ENCODE results near the gene TMTC3. TPM values are rescaled to one million over a fixed set of nuclear protein-coding genes. Genes with fewer than 3 reads are reported as not detected.

TMTC3 gene
- total and polyA plus RNA-seq, 2 donors (not counting 3 experiments of a cell fraction or from before 2014, with no cell fraction given) = 7.8 to 36.5 TPM

DNA sequence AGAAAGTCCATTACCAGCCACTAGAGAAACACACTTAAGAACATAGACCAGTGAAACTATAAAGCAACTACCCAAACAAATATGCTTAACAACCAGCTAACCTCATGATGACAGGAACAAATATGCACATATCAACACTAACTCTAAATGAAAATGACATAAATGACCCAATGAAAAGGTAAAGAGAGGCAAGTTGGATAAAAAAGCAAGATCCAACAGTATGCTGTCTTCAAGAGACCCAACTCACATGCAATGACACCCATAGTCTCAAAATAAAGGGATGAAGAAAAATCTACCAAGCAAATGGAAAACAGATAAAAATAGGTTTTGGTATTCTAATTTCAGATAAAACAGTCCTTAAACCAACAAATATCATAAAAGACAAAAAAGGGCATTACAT lies 77.8 kb downstream of the TMTC3 start:
- DNase-seq (ENCODE audit: low read depth, low spot score) (no peak), FAIRE-seq (no peak)
- TF ChIP-seq POLR2A (IDR thresholded peaks at IDR 0.05; ENCODE audit: low read depth, low read length) = no peak
- TF ChIP-seq, protein P1, sequence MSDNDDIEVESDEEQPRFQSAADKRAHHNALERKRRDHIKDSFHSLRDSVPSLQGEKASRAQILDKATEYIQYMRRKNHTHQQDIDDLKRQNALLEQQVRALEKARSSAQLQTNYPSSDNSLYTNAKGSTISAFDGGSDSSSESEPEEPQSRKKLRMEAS (IDR thresholded peaks at IDR 0.05; ENCODE audit: insufficient read depth, insufficient read length) = no peak
- no peak for TF ChIP-seq MYC (IDR thresholded peaks at IDR 0.05; ENCODE audit: low read depth, low read length)
- TF ChIP-seq FOS (IDR thresholded peaks at IDR 0.05; ENCODE audit: borderline replicate concordance, insufficient read depth, low read length) = no peak
- no peak for TF ChIP-seq GATA2 (IDR thresholded peaks at IDR 0.05; ENCODE audit: insufficient read depth, insufficient read length, low read depth, low read length)
- no peak for TF ChIP-seq POLR2AphosphoS5 (IDR thresholded peaks at IDR 0.05; ENCODE audit: insufficient read depth, low read depth, low read length)
- TF ChIP-seq, protein P2, sequence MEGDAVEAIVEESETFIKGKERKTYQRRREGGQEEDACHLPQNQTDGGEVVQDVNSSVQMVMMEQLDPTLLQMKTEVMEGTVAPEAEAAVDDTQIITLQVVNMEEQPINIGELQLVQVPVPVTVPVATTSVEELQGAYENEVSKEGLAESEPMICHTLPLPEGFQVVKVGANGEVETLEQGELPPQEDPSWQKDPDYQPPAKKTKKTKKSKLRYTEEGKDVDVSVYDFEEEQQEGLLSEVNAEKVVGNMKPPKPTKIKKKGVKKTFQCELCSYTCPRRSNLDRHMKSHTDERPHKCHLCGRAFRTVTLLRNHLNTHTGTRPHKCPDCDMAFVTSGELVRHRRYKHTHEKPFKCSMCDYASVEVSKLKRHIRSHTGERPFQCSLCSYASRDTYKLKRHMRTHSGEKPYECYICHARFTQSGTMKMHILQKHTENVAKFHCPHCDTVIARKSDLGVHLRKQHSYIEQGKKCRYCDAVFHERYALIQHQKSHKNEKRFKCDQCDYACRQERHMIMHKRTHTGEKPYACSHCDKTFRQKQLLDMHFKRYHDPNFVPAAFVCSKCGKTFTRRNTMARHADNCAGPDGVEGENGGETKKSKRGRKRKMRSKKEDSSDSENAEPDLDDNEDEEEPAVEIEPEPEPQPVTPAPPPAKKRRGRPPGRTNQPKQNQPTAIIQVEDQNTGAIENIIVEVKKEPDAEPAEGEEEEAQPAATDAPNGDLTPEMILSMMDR (IDR thresholded peaks at IDR 0.05; ENCODE audit: extremely low read depth in 1 of 2, insufficient read depth in 1 of 2, low read depth in 1 of 2, low read length in 2 of 2) = no peak
- TF ChIP-seq JUN (IDR thresholded peaks at IDR 0.05; ENCODE audit: borderline replicate concordance, insufficient read depth, insufficient read length, low read depth) = no peak
- TF ChIP-seq EZH2 (IDR thresholded peaks at IDR 0.05; ENCODE audit: borderline replicate concordance, low read depth, low read length, severe bottlenecking) = no peak
- H3K36me3 ChIP-seq (ENCODE audit: control insufficient read depth in 2 of 2, extremely low read depth in 1 of 2, insufficient read depth in 2 of 2, low read length in 2 of 2) = no peaks in the 10 kb centered on the region
- H4K20me1 ChIP-seq (replicated peaks; ENCODE audit: control insufficient read depth, extremely low read depth, insufficient read depth, low read length) = no peaks in the 10 kb centered on the region
- BruUV-seq (replicated peaks) = no TSS peak
- no peak overlapping the region for H3K4me2 ChIP-seq (ENCODE audit: insufficient read depth, low read length)
- H3K79me2 ChIP-seq (ENCODE audit: control insufficient read depth, insufficient read depth, low read length) = no peaks in the 10 kb centered on the region
- H3K9ac ChIP-seq (replicated peaks; ENCODE audit: extremely low read depth, insufficient read depth, low read length) = no peak overlapping the region
- H3K27me3 ChIP-seq (ENCODE audit: control insufficient read depth in 2 of 2, insufficient read depth in 2 of 2, low read length in 2 of 2) = no peaks in the 10 kb centered on the region
- intact Hi-C loops (cut with micrococcal nuclease) = no loop called here
- H2AFZ ChIP-seq (ENCODE audit: low read depth, low read length) = no peak overlapping the region
- H3K4me1 ChIP-seq (ENCODE audit: control insufficient read depth, extremely low read depth, insufficient read depth, low read length) = no peaks in the 10 kb centered on the region
- ChIA-PET POLR2A (no interaction called here), CTCF (interaction anchor here (1.1 kb wide), 1 partner anchor 343 kb away, joined by 3 read pairs; no protein-coding TSS in a partner anchor)
- no peaks in the 10 kb centered on the region for H3K9me1 ChIP-seq (replicated peaks; ENCODE audit: control insufficient read depth, extremely low read depth, insufficient read depth, low read length)
- no peak overlapping the region for H3K27ac ChIP-seq (ENCODE audit: insufficient read depth, low read depth, low read length)
- dilution Hi-C loops (cut with MboI; ENCODE audit: extremely low pct_ligation_motif_present, low sequenced_read_pairs) = no loop called here
- H3K9me3 ChIP-seq (replicated peaks; ENCODE audit: control insufficient read depth, insufficient read depth, low read length) = no peaks in the 10 kb centered on the region
- H3K4me3 ChIP-seq (replicated peaks in 1 of 3; ENCODE audit: insufficient read depth in 1 of 3, low read depth in 1 of 3, low read length in 3 of 3) = no peak overlapping the region

Measured in endothelial cell of umbilical vein (primary cell).